HG03432 (cell line): Measurements from ENCODE around the gene CDC42BPG.
A peak's percentile ranks its signal among the peaks of the same experiment; 100 is the strongest.
"Not testable (repeated sequence)": the region's sequence is repeated elsewhere in the genome, so short reads cannot be mapped to it uniquely, and the experiment has no call there.

Experiments used
- ATAC-seq: cut with Tn5 transposase; IDR thresholded peaks from one replicate; pipeline ENCODE4 v1.9.1; 2021; ENCODE audit warnings: mild to moderate bottlenecking, moderate library complexity; ENCODE audit not compliant: unreplicated experiment

The CDC42BPG gene

DNA sequence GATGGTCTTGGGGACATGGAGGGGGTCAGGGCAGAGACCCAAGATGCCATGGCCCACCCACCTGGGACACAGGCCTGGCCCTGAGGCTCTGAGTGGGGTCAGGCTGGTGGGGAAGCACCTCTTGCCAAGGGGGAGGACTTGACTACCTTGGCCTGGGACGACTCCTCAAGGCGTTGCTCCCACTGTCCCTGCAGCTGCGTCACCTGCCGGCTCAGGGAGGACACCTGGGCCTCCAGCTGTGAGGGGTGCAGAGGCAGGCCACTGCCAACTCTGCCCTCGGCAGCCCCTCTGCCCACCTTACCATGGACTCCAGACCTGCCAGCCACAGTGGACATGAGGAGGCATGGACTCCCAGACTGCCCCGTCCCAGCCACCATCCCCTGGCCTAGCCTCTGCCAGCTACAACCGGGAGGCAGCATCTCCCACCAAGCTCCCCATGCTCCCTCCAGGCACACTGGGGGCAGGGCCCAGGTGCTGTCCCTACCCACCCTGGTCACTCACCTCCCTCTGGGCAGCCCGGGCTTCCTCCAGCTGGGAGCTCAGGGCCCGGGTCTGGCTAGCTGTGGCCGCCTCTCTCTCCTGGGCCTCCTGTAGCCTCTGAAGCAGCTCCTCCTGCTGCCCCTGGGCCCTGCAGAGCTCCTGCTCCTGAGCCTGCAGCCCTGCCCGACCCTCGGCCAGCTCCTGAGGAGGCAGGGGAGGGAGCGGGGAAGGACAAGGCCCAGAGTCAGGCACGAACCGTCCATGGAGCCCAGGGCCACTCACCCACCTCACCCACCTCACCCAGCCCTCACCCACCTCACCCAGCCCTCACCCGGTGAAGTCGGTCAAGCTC, 8.6 kb downstream of the CDC42BPG start:
- no peak for ATAC-seq

DNA sequence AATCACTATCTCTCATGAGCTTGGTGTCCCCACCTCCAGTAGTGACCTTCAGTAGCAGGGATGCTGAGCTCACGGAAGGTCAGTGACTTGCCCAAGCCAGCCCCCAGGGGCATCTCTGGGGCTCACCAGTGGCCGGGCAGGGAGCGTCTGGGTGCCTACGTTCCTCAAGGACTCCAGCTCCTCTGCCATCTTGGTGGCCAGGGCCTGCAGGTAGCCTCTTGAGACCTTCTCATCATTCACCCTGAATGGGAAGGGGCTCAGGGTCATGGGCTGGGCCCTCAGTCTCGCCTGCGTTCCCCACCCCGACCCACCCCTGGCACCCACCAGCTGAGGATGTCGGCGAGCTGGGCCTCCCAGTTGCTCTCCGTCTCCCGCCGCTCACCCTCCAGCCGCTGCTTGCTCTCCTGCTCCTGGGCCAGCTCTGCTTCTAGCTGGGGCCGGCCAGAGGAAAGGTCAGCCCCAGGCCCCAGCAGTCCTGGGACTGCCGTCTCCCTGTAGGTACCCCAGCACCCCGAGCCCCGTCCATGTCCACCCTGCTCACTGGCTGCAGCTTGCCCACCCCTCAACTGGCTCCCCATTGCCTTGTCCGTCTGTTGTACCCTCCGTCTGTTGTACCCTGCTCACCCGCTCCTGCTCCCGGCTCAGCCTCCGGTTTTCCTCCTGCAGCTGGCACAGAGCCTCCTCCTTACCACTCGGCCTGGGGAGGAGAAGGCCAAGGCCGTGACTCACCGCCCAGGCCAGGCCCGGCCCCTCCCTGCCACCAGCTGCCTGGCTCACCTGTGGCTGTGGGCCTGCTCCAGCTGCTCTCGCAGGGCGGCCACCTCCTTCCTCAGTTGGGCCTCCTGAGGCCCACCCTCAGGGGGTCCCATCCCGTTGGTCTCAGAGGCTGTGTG, 9.5 kb downstream of the CDC42BPG start:
- no peak for ATAC-seq

DNA sequence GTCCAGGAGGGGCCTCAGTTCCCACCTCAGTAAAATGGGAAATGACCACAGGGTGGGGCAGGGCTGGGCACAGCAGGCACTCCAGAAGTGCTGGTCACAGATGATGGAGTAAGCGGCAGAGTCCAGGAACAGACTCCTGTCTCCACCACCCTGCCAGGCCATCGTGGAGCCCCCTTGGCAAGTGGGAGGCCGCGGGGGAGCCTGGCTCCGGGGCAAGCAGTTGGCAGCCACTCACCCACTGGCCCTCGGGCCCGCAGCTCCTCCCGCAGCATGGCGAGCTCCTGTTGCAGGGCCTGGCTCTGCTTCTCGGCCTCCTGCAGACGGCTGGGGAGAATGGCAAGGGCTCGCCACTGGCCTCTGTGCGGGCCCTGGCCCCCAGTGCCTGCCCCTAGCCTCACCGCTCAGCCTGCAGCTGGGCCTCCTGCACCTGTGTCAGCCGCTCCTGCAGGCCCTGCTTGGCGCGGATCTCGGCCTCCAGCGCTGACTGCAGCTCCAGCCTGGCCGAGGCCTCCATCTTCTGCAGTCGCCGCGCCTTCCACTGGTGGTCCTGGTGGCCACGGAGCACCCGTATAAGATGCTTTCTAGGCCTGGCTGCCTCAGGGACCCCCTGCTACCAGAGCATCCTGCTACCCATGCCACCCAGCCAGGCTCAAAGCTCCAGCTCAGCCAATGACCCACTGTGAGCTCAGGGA, 10.3 kb downstream of the CDC42BPG start:
- no peak for ATAC-seq

DNA sequence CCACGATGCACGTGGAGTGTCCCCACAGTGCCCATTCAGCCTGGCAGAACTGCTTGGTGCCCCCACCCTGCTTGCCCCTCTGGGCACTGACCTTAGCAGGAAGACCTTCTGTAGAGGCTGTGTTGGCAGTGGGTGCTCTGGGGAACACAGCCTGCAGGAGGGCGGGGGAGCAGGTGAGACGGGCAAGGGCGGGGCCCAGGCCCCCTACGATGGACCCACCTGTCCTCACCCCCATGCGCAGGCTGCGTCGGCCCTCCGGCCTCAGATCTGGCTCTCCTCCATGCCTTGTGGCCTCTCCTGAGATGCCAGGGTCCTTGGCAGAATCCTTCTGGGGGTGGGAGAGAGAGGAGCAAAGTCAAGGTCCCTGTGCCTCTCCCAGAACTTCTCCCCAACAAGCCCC, 10.9 kb downstream of the CDC42BPG start:
- ATAC-seq = no peak

DNA sequence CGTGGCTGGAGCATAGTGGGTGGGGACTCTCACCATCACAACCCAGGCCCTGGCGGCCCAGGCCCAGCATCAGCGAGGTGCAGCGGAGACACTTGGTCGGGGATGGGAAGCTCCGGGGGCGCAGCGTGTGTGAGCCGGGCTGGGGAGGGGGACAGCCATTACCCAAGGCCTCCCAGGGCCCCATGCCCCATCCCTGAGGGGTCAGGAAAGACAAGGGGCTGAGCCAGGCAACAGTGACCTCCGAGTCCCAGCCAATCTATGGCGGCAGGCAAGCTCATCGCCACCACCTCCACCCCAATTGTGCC, 11.3 kb downstream of the CDC42BPG start:
- ATAC-seq = no peak

DNA sequence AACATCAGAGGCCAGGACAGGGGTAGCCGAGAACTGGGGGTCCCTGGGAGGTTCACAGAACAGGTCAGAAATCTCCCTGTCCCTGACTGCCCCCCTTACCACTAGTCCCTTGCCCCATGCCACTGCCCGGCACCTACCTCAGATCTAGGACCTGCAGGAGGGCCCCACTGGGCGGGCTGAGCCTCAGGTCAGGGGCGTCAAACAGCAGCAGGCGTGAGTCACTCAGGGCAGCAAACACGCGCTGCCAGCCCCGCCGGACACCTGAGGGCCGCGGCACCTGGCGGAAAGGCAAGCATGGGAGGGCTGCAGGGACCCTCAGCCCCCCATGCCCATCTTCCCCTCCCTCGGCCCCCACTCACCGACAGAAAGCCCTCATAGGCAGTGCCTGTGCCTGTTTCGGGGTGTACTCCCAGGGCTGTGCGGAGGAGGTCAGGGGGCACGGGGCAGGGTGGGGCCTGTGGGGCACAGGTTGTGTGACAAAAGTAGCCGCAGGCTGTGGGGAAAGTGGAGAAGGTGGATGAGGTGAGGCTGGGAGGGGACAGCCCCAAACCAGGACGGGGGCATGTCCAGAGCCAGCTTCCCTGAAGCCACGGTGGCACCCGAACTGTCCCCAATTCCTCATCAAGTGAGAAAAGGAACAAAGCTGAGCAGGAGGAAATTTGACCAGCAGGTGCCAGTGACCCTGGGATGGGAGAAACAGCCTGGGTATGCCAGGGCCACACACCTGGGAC, 11.8 kb downstream of the CDC42BPG start:
- no peak for ATAC-seq

DNA sequence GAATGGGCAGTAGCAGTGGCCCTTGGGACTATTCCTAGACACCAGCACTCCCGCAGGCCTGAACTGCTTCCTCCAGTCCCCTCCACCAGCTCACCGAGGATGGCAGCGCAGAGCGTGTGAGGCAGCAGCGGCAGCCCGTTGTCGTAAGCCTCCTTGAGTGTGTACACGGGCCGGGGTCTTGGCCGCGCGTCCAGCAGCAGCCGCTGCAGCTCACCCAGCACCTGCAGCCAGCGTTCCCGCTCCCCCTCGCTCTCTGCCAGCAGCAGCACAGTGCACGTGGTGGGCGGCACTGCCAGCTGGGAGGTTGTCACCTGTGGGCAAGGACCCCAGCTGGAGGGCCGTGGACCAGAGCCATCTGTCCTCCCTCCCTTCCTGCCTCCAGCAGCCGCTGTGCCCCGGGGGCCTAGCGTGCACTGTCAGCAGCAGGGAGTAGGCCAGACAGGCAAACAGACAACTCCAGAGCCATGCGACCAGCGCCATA, 13.0 kb downstream of the CDC42BPG start:
- ATAC-seq = no peak

DNA sequence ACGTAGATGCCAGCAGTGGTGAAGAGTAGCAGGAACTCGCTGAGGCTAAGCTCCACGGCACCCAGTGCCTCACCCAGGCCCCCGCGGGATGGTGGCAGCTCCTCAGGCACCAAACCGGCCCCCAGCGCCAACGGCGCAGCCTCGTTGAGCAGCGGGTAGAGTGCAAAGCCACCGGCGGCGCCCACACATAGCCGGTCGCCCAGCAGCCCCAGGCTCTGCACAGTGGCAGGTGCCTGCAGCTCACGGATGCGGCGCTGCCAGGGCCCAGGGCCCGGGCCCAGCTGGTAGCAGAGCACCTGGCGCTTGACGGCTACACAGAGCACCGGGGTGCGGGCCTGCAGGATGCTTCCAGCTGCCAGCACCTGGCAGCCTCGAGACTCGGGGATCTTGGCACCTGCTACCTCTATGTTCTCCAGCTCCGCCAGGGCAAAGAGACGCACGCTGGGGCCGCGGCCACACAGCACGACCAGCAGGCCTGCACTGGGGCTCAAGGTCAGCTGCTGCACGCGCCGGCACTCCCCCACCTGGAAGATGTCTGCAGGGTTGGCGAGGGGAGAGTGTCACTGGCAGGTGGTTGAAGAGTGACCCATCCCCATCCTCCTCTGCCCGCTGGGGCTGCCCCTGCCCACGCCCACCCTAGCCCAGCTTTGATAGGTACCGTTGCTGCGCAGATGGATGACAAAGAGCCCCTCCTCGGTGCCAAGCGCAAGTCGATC, 14.8 kb downstream of the CDC42BPG start:
- no peak for ATAC-seq

DNA sequence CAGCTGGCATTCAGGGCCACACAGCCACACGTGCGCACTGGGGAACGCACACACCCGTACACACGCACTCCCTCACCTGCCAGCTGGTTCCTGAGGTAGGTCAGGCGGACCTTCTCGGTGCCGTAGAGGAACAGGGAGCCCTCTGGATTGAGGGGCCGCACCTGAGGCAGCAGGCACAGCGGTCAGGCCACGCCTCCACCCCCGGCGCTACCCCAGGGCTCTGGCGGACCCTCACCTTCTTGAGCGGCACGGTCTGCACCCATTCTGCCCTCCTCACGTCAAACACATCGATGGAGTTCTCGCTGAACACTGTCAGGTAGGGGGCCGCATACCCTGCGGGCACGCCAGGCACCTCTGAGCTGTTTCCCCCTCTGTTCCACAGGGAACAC, 17.0 kb downstream of the CDC42BPG start:
- ATAC-seq = no peak

DNA sequence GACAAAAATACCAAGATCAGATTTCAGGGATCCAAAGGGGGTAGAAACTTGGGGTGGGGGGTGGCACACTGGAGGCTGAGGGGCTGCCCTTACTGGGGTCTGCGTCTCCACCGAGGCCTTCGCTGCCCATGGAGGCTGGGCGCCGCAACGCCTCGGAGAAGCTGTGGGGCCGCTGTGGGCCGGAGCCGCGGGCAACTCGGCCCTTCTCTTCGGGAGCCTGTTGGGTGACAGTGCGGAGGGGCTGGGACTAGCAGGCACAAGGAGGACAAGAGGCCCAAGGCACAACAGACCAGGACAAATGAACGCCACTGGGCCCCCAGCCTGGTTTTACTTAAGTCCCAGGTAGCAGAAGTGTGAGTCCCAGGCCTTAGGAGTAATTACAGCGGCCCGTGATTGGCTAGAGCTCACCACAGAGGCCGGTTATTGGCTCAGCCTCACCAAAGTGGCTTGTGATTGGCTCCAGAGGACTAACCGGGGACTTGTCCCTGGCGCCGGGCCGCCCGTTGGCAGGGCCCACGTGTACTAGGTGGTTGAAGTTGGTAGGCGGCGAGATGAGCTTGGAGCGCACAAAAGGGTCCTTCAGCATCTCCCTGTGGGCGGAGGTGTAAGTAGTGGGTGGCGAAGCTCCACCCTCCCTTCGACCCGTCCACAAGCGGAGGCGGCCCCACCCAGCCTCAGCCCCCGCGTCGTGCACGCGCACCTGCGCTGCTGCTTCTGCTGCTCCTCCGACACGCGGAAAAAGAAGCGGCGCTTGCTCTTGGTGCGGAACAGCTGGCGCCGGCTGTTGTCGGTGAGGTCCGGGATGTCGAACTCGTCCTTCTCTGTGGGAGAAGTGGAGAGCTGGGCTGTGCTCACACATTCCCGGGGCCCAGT, 17.6 kb downstream of the CDC42BPG start:
- ATAC-seq = no peak

DNA sequence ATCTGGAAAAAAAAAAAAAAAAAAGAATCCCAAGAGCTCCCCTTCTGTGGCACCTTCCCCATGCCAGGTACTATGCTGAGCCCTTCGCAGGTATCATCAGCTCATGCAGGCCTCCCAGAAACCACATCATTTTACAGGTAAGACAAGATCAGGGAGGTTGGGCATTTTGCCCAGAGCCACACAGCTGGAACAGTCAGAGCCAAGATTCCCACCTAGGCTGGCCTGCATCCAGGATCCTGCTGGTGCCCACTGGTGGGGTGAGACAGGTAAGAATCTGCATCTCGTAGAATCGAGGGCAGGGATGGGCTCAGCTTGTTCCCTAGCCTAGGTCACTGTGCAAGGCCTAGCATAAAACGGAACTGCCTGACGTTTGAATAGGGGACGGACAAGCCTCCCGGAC, 18.4 kb downstream of the CDC42BPG start:
- no peak for ATAC-seq

DNA sequence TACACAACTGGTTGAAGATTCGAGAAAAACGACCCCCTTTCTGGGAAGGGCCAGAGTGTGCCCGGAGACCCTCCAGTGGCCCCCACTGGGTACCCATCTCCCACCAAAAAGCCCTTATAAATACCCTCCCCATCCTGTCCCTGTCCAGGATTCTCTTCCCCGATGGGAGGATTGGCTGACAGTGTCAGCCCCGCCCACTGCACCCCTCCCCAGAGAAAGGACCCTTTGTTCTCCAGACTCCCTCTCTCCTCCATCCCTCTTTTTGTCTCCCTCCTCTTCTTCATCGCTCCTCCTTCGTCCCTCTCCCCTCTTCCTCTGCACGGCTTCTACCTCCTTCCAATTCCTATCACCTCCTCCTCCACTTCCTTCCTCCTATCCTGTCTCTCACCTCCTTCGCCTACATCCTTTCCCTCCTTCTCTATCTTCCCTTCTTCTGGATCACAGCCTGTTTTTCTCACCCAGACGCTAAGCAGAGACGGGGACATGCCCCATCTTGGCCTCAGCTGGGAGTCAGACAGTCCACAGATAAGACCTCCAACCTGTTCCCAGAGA, 20.8 kb downstream of the CDC42BPG start:
- no peak for ATAC-seq

DNA sequence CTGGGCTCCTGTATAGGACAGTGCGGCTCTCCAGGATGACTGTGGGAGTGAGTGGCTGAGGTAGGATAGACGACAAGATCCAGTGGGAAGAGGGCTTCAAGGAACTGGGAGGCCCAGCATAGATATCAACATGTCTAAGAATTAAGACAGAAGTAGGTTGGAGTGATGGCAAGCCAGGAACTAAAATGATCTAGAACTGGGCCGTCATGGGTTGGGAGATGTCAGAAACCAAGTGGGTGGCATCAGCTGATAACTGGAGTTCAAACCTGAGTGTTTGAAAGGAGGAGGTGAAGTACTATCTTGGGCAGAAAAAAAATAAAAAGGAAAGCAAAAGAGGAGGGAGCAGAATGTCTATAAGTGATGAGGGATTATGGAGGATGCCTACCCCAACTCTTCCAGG, 27.0 kb downstream of the CDC42BPG start:
- no peak for ATAC-seq

DNA sequence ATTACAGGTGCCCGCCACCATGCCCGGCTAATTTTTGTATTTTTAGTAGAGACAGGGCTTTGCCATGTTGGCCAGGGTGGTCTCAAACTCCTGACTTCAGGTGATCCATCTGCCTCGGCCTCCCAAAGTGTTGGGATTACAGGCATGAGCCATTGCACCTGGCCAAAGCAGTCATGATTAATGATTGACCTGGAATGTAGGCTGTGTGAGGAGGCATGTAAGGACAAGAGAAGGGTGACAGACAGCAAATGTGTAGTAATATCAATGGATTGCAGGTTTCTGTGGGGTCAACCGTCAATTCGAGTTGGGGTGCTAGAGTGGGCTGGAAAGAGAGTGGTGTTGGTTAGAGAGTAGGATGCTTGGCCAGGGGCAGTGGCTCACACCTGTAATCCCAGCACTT, 29.0 kb downstream of the CDC42BPG start:
- ATAC-seq = not testable (repeated sequence)

DNA sequence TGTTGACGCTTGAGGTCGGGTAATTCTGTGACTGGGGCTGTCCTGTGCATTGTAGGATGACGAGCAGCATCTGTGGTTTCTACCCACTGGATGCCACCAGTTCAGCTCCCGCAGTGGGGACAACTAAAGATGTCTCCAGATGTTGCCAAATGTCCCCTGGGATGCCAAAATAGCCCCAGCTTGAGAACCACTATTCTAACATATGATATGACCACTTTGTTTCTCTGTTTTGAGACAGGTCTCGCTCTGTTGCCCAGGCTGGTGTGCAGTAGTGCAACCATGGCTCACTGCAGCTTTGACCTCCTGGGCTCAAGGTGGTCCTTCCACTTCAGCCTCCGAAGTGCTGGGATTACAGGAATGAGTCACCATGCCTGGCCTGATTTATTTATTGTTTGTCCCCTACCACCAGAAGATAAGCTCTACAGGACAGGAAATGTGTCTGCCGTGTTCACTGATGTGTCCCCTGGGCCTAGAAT, 29.7 kb downstream of the CDC42BPG start:
- peak; percentile 62 for ATAC-seq

DNA sequence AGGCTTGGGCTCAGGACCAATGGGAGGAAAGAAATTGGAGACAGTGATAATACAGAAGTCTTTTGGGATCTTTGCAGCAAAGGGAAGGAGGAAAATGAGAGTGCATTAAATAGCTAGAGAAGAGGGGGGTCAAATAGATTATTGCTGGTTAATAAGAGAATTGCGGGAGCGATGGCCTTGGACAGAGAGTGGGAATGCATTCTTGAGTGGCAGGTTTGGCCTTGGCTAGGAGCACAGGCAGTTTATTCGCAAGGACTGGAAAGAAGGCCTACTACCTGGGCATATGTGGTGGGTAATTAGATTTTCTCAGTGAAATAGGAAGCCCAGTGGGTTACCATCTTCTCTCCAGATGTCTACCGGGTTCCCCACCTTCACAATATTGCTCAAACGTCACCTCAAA, 30.6 kb downstream of the CDC42BPG start:
- no peak for ATAC-seq

DNA sequence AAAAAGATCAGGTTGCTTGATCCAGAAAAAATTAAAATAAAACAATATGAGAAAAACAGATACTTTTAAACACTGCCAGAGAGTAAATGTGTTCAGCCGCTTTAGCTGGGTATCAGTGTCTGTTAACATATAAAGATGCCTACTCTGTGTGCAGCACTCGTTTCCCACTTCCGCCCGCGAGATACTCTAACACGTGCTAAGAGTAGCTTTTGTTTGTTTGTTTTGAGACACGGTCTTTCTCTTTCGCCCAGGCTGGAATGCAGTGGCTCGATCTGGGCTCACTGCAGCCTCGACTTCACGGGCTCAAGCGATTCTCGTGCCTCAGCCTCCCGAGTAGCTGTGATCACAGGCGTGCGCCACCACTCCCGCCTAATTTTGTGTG, 33.6 kb downstream of the CDC42BPG start:
- ATAC-seq = peak; percentile 2

DNA sequence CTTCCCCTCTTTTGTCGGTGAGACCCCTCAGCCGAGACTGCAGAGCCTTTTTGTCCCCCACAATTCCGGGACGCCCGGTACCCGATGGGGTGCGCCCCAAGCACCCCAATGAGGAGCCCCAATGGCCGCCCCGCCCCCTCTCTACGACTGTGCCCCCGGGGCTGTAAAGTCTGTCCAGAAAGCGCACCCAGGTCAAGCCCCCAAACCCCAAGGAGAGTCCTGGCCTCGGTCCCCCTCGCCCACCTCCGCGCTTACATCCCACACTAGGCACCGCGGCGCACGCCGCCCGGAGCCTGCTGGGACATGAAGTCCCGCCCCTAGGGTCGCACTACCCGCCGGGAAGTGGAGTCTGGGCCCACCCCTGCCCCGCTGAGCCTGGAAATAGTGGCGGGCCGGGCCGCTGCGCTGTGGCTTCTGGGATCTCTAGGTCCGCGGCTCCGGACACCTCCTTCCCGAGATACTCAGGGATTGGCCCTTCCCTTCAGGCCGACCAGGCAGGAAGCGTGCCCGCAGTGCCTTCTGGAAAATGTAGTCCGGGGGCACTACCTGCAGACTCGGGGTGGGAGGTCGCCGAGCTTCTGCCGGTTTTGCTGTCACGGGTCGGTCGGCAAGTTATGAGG, 34.1 kb downstream of the CDC42BPG start, which contains the start of gene MEN1:
Gene MEN1, minus strand, starts transcription at position 281 of the 620 bp plus-strand sequence. CDS start 442 bp downstream, outside the sequence.
- peak; percentile 67 for ATAC-seq
